K562 treated with DMSO at 1 percent for 48 hours (cell line): Measurements from ENCODE around the gene RSF1. TPM values are rescaled to one million over a fixed set of nuclear protein-coding genes. Genes with fewer than 3 reads are reported as not detected.

Experiments
- total RNA-seq: library from RNA; unstranded; fragments of 300-600 nt; gene quantifications from 2 replicates; pipeline ENCODE4 v1.2.3, GENCODE V29; 2022; ENCODE audit warnings: low replicate concordance; ENCODE audit errors: extremely low read depth

RSF1 gene, protein sequence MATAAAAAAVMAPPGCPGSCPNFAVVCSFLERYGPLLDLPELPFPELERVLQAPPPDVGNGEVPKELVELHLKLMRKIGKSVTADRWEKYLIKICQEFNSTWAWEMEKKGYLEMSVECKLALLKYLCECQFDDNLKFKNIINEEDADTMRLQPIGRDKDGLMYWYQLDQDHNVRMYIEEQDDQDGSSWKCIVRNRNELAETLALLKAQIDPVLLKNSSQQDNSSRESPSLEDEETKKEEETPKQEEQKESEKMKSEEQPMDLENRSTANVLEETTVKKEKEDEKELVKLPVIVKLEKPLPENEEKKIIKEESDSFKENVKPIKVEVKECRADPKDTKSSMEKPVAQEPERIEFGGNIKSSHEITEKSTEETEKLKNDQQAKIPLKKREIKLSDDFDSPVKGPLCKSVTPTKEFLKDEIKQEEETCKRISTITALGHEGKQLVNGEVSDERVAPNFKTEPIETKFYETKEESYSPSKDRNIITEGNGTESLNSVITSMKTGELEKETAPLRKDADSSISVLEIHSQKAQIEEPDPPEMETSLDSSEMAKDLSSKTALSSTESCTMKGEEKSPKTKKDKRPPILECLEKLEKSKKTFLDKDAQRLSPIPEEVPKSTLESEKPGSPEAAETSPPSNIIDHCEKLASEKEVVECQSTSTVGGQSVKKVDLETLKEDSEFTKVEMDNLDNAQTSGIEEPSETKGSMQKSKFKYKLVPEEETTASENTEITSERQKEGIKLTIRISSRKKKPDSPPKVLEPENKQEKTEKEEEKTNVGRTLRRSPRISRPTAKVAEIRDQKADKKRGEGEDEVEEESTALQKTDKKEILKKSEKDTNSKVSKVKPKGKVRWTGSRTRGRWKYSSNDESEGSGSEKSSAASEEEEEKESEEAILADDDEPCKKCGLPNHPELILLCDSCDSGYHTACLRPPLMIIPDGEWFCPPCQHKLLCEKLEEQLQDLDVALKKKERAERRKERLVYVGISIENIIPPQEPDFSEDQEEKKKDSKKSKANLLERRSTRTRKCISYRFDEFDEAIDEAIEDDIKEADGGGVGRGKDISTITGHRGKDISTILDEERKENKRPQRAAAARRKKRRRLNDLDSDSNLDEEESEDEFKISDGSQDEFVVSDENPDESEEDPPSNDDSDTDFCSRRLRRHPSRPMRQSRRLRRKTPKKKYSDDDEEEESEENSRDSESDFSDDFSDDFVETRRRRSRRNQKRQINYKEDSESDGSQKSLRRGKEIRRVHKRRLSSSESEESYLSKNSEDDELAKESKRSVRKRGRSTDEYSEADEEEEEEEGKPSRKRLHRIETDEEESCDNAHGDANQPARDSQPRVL (N-terminal part only)
- total RNA-seq: not detected in 2 replicates

GRCh38 chr11:77820565-77821348 lies at the start of gene RSF1, which contains the start of gene AAMDC:
Gene RSF1, minus strand, starts transcription at chr11:77820722. Its CDS starts 8 bp downstream, at chr11:77820714.
Gene AAMDC, plus strand, starts transcription at chr11:77821144. Its CDS starts 21,353 bp downstream, at chr11:77842497.

DNA sequence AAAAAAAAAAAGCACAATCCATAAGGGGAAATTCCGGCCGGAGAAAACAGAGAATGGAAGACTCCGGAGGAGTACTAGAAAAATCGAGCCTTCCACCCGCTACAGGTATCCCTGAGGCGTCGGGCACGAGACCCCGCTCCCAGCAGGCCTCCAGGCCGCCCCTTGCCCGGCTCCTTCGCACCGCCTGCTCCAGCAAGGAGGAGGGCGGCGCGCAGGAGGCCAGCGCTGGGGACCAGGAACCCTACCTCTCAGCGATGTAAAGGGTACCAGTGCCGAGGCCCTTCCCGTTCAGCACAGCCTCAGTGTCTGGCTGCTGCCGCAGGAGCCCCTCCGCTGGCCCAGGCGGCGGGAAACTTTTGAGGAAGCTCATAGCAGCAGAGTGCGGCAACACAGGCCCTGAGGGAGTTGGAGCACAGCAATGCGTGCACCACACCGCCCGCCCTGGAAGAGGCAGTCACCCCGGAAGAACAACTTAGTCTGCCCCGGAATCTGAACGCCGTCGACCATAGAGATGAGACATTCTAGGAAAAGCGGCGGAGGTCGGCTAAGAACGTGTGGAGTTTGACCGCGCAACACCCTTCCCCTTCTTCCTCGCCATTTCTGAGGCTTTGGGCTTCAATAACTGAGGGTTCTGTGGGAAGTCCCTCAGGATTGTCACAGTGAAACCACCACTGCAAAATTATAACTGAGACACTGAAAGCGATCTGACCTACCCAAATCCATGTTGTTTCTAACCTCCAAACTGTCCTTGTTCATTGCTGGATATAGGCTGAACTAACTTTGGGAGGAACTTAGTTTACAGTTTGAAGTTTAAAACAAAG lies 183.0 kb downstream of the RSF1 start, which contains the start of gene CLNS1A:
CLNS1A (minus strand) TSS at position 450 of the 821 bp plus-strand sequence; CDS start at position 370, 80 bp downstream.

Other genes with a start within 250 kb of the RSF1 start
- gene AQP11, start 230.8 kb downstream of the RSF1 start, total RNA-seq: not detected in 2 replicates
- gene CLNS1A, start 182.9 kb downstream of the RSF1 start, total RNA-seq: not detected in 2 replicates
- gene AAMDC, start 422 bp upstream of the RSF1 start, total RNA-seq: not detected in 2 replicates
- gene INTS4, start 173.9 kb upstream of the RSF1 start, total RNA-seq: not detected in 2 replicates
- gene KCTD14, start 202.6 kb upstream of the RSF1 start, total RNA-seq: not detected in 2 replicates
- gene THRSP, start 243.1 kb upstream of the RSF1 start, total RNA-seq: not detected in 2 replicates